ENCODE data around the gene FAR2. TPM values are rescaled to one million over a fixed set of nuclear protein-coding genes. Genes with fewer than 3 reads are reported as not detected.

The FAR2 gene
- total RNA-seq, 6 experiments from 2014 or later: 0.17 to 14.0 (median 8.5) TPM

DNA sequence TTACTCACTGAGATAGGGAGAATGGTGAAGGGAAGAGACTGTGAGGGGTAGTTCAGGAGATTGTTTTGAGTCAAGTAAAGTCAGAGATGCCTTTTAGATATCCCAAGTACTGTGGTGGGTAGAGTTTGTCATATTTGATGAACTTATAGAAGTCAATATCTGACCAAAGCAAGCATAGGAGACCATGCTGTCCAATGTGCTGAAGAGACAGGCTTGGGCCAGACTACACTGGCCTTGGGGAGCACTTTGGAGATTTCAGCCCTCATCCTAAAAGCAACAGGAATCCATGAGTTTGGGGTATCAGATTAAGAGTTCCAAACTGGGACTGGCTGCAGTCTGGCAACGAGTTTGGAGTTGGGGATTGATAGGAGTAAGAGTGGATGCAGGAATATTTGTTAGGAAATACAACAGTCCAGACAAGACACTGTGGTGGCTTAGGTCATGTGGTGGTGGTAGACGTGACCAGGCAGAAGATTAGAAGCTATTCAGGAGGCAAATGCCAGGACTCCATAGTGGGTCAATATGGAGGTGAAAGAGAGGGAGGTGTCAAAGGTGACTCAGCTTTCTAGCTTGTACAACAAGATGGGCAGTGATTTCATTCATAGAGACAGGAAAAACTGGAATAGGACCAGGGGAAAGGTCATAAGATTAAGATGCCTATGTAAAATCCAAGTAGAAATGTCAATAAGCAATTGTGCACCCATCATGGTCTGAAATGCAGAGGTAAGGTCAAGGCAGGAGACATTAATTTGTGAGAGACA lies 81.9 kb downstream of the FAR2 start:
- no peaks in the 10 kb centered on the region for H3K36me3 Mint-ChIP-seq (ENCODE audit: low read depth)

DNA sequence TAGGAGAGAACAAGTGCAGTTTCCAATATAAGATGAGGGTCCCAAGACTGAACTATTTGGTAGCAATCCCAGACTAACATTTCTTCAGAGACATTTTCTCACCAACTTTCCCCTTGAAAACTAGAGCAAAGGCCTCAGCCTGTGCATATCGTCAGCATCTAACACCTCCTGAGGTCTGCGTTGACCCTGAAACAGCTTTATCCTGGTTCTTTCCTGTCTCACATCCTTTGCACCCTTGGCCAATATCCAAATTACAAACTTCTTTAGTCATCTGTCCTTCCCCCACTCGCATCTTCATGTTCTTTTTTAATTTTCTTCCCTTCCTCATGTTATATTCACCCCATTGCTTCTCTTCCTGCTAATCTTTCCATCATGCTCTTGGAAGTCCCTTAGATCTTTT lies 83.0 kb downstream of the FAR2 start:
- Mint-ChIP-seq H3K9me3 (no peaks in the 10 kb centered on the region), H3K27ac (no peak overlapping the region), H3K27me3 (ENCODE audit: insufficient read depth) (no peaks in the 10 kb centered on the region), H3K4me3 (no peak overlapping the region), H3K4me1 (ENCODE audit: low read depth) (no peaks in the 10 kb centered on the region), H3K36me3 (ENCODE audit: low read depth) (no peaks in the 10 kb centered on the region)
- DNase-seq: no peak
- TF ChIP-seq, protein P1, sequence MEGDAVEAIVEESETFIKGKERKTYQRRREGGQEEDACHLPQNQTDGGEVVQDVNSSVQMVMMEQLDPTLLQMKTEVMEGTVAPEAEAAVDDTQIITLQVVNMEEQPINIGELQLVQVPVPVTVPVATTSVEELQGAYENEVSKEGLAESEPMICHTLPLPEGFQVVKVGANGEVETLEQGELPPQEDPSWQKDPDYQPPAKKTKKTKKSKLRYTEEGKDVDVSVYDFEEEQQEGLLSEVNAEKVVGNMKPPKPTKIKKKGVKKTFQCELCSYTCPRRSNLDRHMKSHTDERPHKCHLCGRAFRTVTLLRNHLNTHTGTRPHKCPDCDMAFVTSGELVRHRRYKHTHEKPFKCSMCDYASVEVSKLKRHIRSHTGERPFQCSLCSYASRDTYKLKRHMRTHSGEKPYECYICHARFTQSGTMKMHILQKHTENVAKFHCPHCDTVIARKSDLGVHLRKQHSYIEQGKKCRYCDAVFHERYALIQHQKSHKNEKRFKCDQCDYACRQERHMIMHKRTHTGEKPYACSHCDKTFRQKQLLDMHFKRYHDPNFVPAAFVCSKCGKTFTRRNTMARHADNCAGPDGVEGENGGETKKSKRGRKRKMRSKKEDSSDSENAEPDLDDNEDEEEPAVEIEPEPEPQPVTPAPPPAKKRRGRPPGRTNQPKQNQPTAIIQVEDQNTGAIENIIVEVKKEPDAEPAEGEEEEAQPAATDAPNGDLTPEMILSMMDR (IDR thresholded peaks at IDR 0.05): no peak

More for the DNA sequence above, 81.9 kb downstream of the FAR2 start:
- DNase-seq: no peak
- TF ChIP-seq, protein P1 (IDR thresholded peaks at IDR 0.05): no peak
- H3K9me3 Mint-ChIP-seq: no peaks in the 10 kb centered on the region
- no peak overlapping the region for H3K4me3 Mint-ChIP-seq
- no peaks in the 10 kb centered on the region for H3K27me3 Mint-ChIP-seq (ENCODE audit: insufficient read depth)
- H3K4me1 Mint-ChIP-seq (ENCODE audit: low read depth): no peaks in the 10 kb centered on the region
- no peak overlapping the region for H3K27ac Mint-ChIP-seq

DNA sequence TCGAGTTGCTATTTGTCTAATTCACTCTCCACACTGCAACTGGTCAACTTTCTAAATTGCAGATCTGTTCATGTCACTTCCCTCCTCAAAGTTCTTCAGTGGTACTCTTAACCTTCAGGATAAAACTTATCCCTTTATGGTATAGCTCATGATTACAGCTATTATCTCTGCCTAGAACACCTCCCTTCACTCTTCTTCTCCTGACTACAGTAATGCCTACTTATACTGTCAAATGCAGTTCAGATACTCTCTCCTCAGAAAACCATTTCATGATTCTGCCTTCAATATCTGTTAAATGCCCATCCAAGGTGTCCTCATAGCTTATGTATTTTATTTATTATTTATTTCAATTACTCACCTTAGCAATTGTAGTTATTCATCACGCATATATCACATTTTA lies 85.5 kb downstream of the FAR2 start:
- no peaks in the 10 kb centered on the region for H3K4me1 Mint-ChIP-seq (ENCODE audit: low read depth)
- H3K27ac Mint-ChIP-seq: no peak overlapping the region
- no peaks in the 10 kb centered on the region for H3K36me3 Mint-ChIP-seq (ENCODE audit: low read depth)
- no peaks in the 10 kb centered on the region for H3K27me3 Mint-ChIP-seq (ENCODE audit: insufficient read depth)
- DNase-seq: no peak
- TF ChIP-seq, protein P1 (IDR thresholded peaks at IDR 0.05): no peak
- no peaks in the 10 kb centered on the region for H3K9me3 Mint-ChIP-seq
- H3K4me3 Mint-ChIP-seq: no peak overlapping the region

DNA sequence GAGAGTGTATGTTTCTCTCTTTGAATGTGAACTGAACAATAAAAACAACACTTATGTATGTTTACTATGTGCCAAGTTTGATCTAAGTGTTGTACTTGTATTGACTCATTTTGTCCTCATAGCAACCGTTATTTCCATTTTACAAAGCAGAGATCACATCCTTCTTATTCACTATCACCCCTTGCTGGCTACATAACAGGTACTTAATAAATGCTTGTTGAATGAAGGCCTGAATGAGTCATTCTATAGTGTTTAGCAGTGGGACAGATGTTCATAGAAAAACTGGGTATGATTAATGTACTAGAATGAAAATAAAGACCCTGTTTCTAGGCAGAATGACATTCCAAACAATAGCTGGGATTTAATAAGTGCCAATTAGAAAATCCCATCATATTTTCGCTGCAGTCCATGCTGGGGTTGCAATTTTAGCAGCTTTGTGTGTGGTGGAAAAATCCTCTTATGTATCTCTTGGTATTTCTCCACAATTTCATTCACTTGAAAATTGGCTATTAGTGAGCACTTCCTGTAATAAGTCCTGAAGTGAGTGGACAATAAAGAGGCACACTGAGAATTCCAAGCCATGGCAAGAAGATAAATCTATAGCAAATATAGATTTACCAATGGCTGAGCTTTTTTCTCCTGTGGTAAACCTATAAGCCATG lies 86.0 kb downstream of the FAR2 start:
- no peak overlapping the region for H3K27ac Mint-ChIP-seq
- no peaks in the 10 kb centered on the region for H3K27me3 Mint-ChIP-seq (ENCODE audit: insufficient read depth)
- TF ChIP-seq, protein P1 (IDR thresholded peaks at IDR 0.05): no peak
- H3K9me3 Mint-ChIP-seq: no peaks in the 10 kb centered on the region
- no peak for DNase-seq
- no peak overlapping the region for H3K4me3 Mint-ChIP-seq
- H3K4me1 Mint-ChIP-seq (ENCODE audit: low read depth): no peaks in the 10 kb centered on the region
- no peaks in the 10 kb centered on the region for H3K36me3 Mint-ChIP-seq (ENCODE audit: low read depth)

DNA sequence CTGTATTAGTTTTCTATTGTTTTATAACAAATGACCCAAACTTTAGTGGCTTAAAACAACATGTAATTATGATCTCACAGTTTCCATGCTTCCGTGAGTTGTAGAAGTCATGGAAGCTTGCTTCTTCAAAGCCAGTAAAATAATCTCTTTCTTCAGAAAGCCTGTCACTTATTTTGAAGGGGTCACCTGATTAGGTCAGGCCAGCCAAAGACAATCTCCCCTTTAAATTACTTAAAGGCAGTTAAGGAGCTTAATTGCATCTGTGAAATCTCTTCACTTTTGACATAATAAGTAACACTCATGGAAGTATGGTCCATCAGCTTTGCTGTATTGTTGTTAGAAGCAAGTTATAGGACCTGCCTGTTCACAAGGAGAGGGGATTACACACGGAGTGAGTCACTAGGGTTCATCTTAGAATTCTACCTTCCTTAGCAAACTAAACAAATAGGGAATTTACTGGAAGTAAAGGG lies 89.8 kb downstream of the FAR2 start:
- H3K27ac Mint-ChIP-seq: no peak overlapping the region
- H3K4me3 Mint-ChIP-seq: no peak overlapping the region
- no peak for DNase-seq
- TF ChIP-seq, protein P1 (IDR thresholded peaks at IDR 0.05): no peak
- H3K9me3 Mint-ChIP-seq: no peaks in the 10 kb centered on the region; the same call in none of the 2 replicates
- H3K36me3 Mint-ChIP-seq (ENCODE audit: low read depth): no peaks in the 10 kb centered on the region
- H3K4me1 Mint-ChIP-seq (ENCODE audit: low read depth): peaks cover 15% of the 10 kb centered on the region; the same call in 1 of the 2 replicates
- no peaks in the 10 kb centered on the region; the same call in 1 of the 2 replicates for H3K27me3 Mint-ChIP-seq (ENCODE audit: insufficient read depth)

All from HFFc6 (cell line).